HepG2 (cell line): ENCODE measurements around the gene SRXN1. TPM values are rescaled to one million over a fixed set of nuclear protein-coding genes. Genes with fewer than 3 reads are reported as not detected.

ENCODE experiments used
- ATAC-seq: fragments of 200-7000 bp; cut with Tn5 transposase; 3 replicates; pipeline ENCODE4 v1.9.1; 2020; ENCODE audit warnings: mild to moderate bottlenecking, moderate library complexity
- BruUV-seq: library from RNA; stranded (reverse); fragments of 400-500 nt; replicated peaks from 2 replicates; lab custom pipeline; 2021; lab: Mats Ljungman, UMichigan
- CTCF ChIA-PET: fragments of 300-600 bp; formaldehyde crosslinking; extraction: SDS; loops from one replicate; lab custom pipeline; 2021; ENCODE audit warnings: low total read pairs, inconsistent platforms, low intra/inter-chr PET ratio; lab: Yijun Ruan, JAX
- POLR2A ChIA-PET: fragments of 350-600 bp; sonication (Branson Sonifier 250); formaldehyde crosslinking; loops from one replicate; lab custom pipeline; 2020; ENCODE audit warnings: antibody characterized with exemption, inconsistent platforms; lab: Yijun Ruan, JAX
- DNase-seq: peaks from one replicate; pipeline ENCODE4 v3.0.0-alpha.2; 2015; ENCODE audit warnings: low spot score
- FAIRE-seq: peaks from 3 replicates; lab custom pipeline; 2011; peaks lifted over from hg19 to GRCh38; lab: Jason Lieb, UNC
- H2AFZ ChIP-seq: one replicate; pipeline ENCODE4 v1.6.1; 2011; ENCODE audit warnings: low read length, inconsistent platforms
- H3K27ac ChIP-seq: fragments of 300-600 bp; 3 replicates; pipeline ENCODE4 v1.8.0; 2011; ENCODE audit warnings: mixed run types, mild to moderate bottlenecking, mixed read lengths, low read length, inconsistent platforms; ENCODE audit not compliant: insufficient read depth; ENCODE audit errors: extremely low read length
- H3K27me3 ChIP-seq, 2 experiments: fragments of 200-600 bp in 1 of 2; 2 replicates in 1 of 2; 3 replicates in 1 of 2; pipeline versions ENCODE4 v1.6.0 to v1.8.0; 2011; ENCODE audit warnings: low read length in 2 of 2, mild to moderate bottlenecking in 2 of 2, moderate library complexity in 2 of 2, inconsistent platforms in 1 of 2; ENCODE audit not compliant: insufficient read depth in 2 of 2, control insufficient read depth in 1 of 2
- H3K36me3 ChIP-seq, 2 experiments: fragments of 200-600 bp in 1 of 2; replicated peaks in 1 of 2; 2 replicates in 1 of 2; 3 replicates in 1 of 2; pipeline versions ENCODE4 v1.5.1 to v1.8.0; 2011; ENCODE audit warnings: low read length in 2 of 2, inconsistent platforms in 1 of 2; ENCODE audit not compliant: insufficient read depth in 2 of 2, control insufficient read depth in 1 of 2
- H3K4me1 ChIP-seq: 2 replicates; pipeline ENCODE4 v1.5.1; 2012; ENCODE audit warnings: low read length, inconsistent platforms; ENCODE audit not compliant: insufficient read depth
- H3K4me2 ChIP-seq: 2 replicates; pipeline ENCODE4 v1.6.0; 2011; ENCODE audit warnings: low read depth, low read length, inconsistent platforms
- H3K4me3 ChIP-seq, 3 experiments: fragments of 200-600 bp in 1 of 3; sonication (generic), shearing (Covaris generic) in 1 of 3; replicated peaks in 1 of 3; 2 replicates each; pipeline ENCODE4 v1.5.1; 2011 to 2016; ENCODE audit warnings: low read length in 3 of 3, inconsistent platforms in 2 of 3, low read depth in 2 of 3, mild to moderate bottlenecking in 2 of 3, control low read depth in 1 of 3, mixed read lengths in 1 of 3; ENCODE audit not compliant: insufficient read depth in 1 of 3
- H3K79me2 ChIP-seq: one replicate; pipeline ENCODE4 v1.6.1; 2011; ENCODE audit warnings: low read length, inconsistent platforms; ENCODE audit not compliant: insufficient read depth
- H3K9ac ChIP-seq: 2 replicates; pipeline ENCODE4 v1.6.0; 2011; ENCODE audit warnings: mild to moderate bottlenecking, low read depth, low read length, inconsistent platforms; ENCODE audit not compliant: insufficient read depth
- H3K9me3 ChIP-seq: 2 replicates; pipeline ENCODE4 v1.5.1; 2012; ENCODE audit warnings: mild to moderate bottlenecking, low read length
- H4K20me1 ChIP-seq: 2 replicates; pipeline ENCODE4 v1.6.0; 2011; ENCODE audit warnings: inconsistent platforms, mild to moderate bottlenecking, low read length, moderate library complexity; ENCODE audit not compliant: insufficient read depth
- BORCS8-MEF2B ChIP-seq: sonication (generic); formaldehyde crosslinking; IDR thresholded peaks from 2 replicates; pipeline ENCODE4 v1.8.0; 2022; ENCODE audit warnings: mild to moderate bottlenecking, missing genetic modification reagents
- KLF11 ChIP-seq: IDR thresholded peaks from 2 replicates; pipeline ENCODE4 v1.6.1; 2016; ENCODE audit warnings: missing compliant biosample characterization
- PCBP2 ChIP-seq: fragments of 200-400 bp; formaldehyde crosslinking; optimal IDR thresholded peaks from 2 replicates; pipeline ENCODE3; 2018; ENCODE audit warnings: low read length, low read depth; ENCODE audit not compliant: poor library complexity, severe bottlenecking
- RERE ChIP-seq: IDR thresholded peaks from 2 replicates; pipeline ENCODE4 v1.6.1; 2016; ENCODE audit warnings: low read depth, missing genetic modification reagents, missing compliant biosample characterization
- ZNF296 ChIP-seq: sonication (generic); formaldehyde crosslinking; conservative IDR thresholded peaks from 2 replicates; pipeline ENCODE4 v1.5.0; 2020; ENCODE audit warnings: mild to moderate bottlenecking, missing genetic modification reagents
- ZNF710 ChIP-seq: sonication (generic); formaldehyde crosslinking; IDR thresholded peaks from 2 replicates; pipeline ENCODE4 v1.5.0; 2020; ENCODE audit warnings: mild to moderate bottlenecking, missing genetic modification reagents, borderline replicate concordance
- ZNF768 ChIP-seq: sonication (generic); formaldehyde crosslinking; IDR thresholded peaks from 2 replicates; pipeline ENCODE4 v1.4.0; 2020; ENCODE audit warnings: missing genetic modification reagents
- ZNF781 ChIP-seq: sonication (generic); formaldehyde crosslinking; IDR thresholded peaks from 2 replicates; pipeline ENCODE4 v1.5.1; 2020; ENCODE audit warnings: borderline replicate concordance, mild to moderate bottlenecking, missing genetic modification reagents; ENCODE audit errors: not compliant biosample characterization
- WGBS: methylation state at CpG from one replicate; pipeline ENCODE4 v1.1.6; 2017; ENCODE audit warnings: low lambda C conversion rate; 5-methylcytosine and 5-hydroxymethylcytosine counted together
- in situ Hi-C: cut with HindIII; loops from 2 replicates; pipeline ENCODE4 v1.10.0; 2017; ENCODE audit warnings: low pct_unique_long_range_greater_than_20kb; ENCODE audit not compliant: extremely low pct_ligation_motif_present
- intact Hi-C: fragments of 100-400 bp; cut with micrococcal nuclease; formaldehyde crosslinking; loops from one replicate; pipeline ENCODE4 v1.10.0; 2022; ENCODE audit not compliant: unreplicated experiment
- polyA plus RNA-seq, 8 experiments: library from polyadenylated mRNA; depleted of rRNA in 3 of 8; stranded (reverse) in 7 of 8; unstranded in 1 of 8; fragments of >200 nt; fragmentation: Illumina TruSeq in 4 of 8; extraction: Trizol in 4 of 8; gene quantifications; 2 replicates each; pipeline versions ENCODE4 v1.2.1 to v1.2.3, GENCODE V29; 2011 to 2016; ENCODE audit warnings: low read depth in 4 of 8, missing spikeins in 1 of 8, mixed read lengths in 1 of 8; ENCODE audit not compliant: insufficient read depth in 1 of 8
- total RNA-seq, 5 experiments: library from RNA; depleted of rRNA; stranded (reverse); fragments of >200 nt; fragmentation: Illumina TruSeq; extraction: Trizol; gene quantifications; 2 replicates each; pipeline ENCODE4 v1.2.3, GENCODE V29; 2016; ENCODE audit warnings: low read depth in 1 of 5

Gene SRXN1
- total and polyA plus RNA-seq, 2 of the 13 experiments (the other 11 are each of a cell fraction or from before 2014, with no cell fraction given): 29.9 to 87.7 TPM

- in situ Hi-C loops: no loop called here
- DNase-seq: no peak
- 13% methylated on average over 7 of the region's 8 CpGs for WGBS
- Histone ChIP-seq H3K79me2 (no peaks in the 10 kb centered on the region), H2AFZ (no peak overlapping the region), H4K20me1 (no peaks in the 10 kb centered on the region), H3K27me3 (peaks cover 11 to 51% of the 10 kb centered on the region in 2 experiments; a peak in 4 of 5 replicates), H3K4me2 (no peak overlapping the region), H3K4me1 (no peaks in the 10 kb centered on the region), H3K36me3 (no peaks in the 10 kb centered on the region), H3K27ac (no peak overlapping the region), H3K4me3 (no peak overlapping the region), H3K9me3 (no peaks in the 10 kb centered on the region), H3K9ac (no peak overlapping the region)
- peak; percentile 95 for TF ChIP-seq ZNF768 (CRISPR knock-in tag)
- no peak for TF ChIP-seq KLF11 (CRISPR knock-in tag)
- TF ChIP-seq ZNF710 (CRISPR knock-in tag): 0 out of 2 replicates have a peak, but pooled peaks have one; percentile 27
- ATAC-seq: peak; percentile 11; the same call in 1 of the 3 replicates
- intact Hi-C loops: no loop called here
- FAIRE-seq: no peak
- POLR2A ChIA-PET: no interaction called here
- CTCF ChIA-PET: no interaction called here
- no TSS peak for BruUV-seq
These were observed 50.7 kb downstream of the SRXN1 start for GRCh38 chr20:602111-602970.

- CTCF ChIA-PET: no interaction called here
- no peak for TF ChIP-seq ZNF781
- no peak for TF ChIP-seq RERE (CRISPR knock-in tag)
- no peak for TF ChIP-seq PCBP2
- TF ChIP-seq BORCS8-MEF2B (CRISPR knock-in tag): no peak
- TF ChIP-seq ZNF296 (CRISPR knock-in tag): no peak
These were observed 52.3 kb downstream of the SRXN1 start for GRCh38 chr20:600736-601135.

More at GRCh38 chr20:600736-601135, 52.3 kb downstream of the SRXN1 start:
- no peaks in the 10 kb centered on the region for H3K9me3 ChIP-seq
- FAIRE-seq (no peak), ATAC-seq (no peak), DNase-seq (no peak)
- no peak overlapping the region for H2AFZ ChIP-seq
- H3K27ac ChIP-seq: no peak overlapping the region
- H3K27me3 ChIP-seq: peaks cover 9 to 39% of the 10 kb centered on the region in 2 experiments; a peak in 4 of 5 replicates
- in situ Hi-C loops: no loop called here
- no peaks in the 10 kb centered on the region for H3K4me1 ChIP-seq
- 38% methylated on average over 6 of the region's 6 CpGs for WGBS
- H4K20me1 ChIP-seq: no peaks in the 10 kb centered on the region
- no peak overlapping the region for H3K9ac ChIP-seq
- no peaks in the 10 kb centered on the region for H3K36me3 ChIP-seq
- H3K4me3 ChIP-seq: no peak overlapping the region
- H3K4me2 ChIP-seq: no peak overlapping the region
- intact Hi-C loops: no loop called here
- POLR2A ChIA-PET: no interaction called here
- H3K79me2 ChIP-seq: no peaks in the 10 kb centered on the region
- no TSS peak for BruUV-seq
